Transverse colon (tissue), 4 donors: Measurements from ENCODE around the gene NUMA1.

Experiments
- CTCF ChIP-seq, 5 experiments: fragments of 200-600 bp in 3 of 5; fragments of 450-650 bp in 2 of 5; sonication (generic) in 3 of 5; IDR thresholded peaks; 1 replicate in 2 of 5; 2 replicates in 3 of 5; pipeline ENCODE4 v1.5.1; 2016 to 2017; ENCODE audit warnings: antibody characterized with exemption in 5 of 5, inconsistent platforms in 3 of 5, mild to moderate bottlenecking in 2 of 5, moderate library complexity in 1 of 5
- EP300 ChIP-seq: sonication (generic); formaldehyde crosslinking; IDR thresholded peaks from one replicate; pipeline ENCODE4 v1.6.1; 2017; ENCODE audit warnings: antibody characterized with exemption, low read depth
- POLR2A ChIP-seq: fragments of 450-650 bp; IDR thresholded peaks from one replicate; pipeline ENCODE4 v1.6.1; 2016; ENCODE audit warnings: antibody characterized with exemption, mild to moderate bottlenecking, moderate library complexity
- POLR2AphosphoS5 ChIP-seq, 3 donors: sonication (generic); formaldehyde crosslinking; IDR thresholded peaks; one replicate each; pipeline ENCODE4 v1.6.1; 2016; ENCODE audit warnings: antibody characterized with exemption in 3 of 3

GRCh38 chr11:71986131-71986530, 94.2 kb downstream of the NUMA1 start:
- TF ChIP-seq CTCF (IDR thresholded peaks at IDR 0.05), result no peak
- TF ChIP-seq EP300, result no peak
- TF ChIP-seq POLR2AphosphoS5 (IDR thresholded peaks at IDR 0.05), result no peak
- TF ChIP-seq POLR2A, result no peak
